Erythroblast (primary cell): Measurements from ENCODE around the gene TMEM116.

ENCODE experiments used
- GATA1 ChIP-seq: IDR thresholded peaks from 2 replicates; pipeline ENCODE4 v1.6.1; 2011; ENCODE audit warnings: low read depth, mild to moderate bottlenecking, control low read depth, low read length, moderate library complexity
- POLR2A ChIP-seq: IDR thresholded peaks from 2 replicates; pipeline ENCODE4 v1.6.1; 2011; ENCODE audit warnings: mild to moderate bottlenecking, low read length

GRCh38 chr12:111953455-111953854 is 59.5 kb downstream of the TMEM116 start:
- TF ChIP-seq POLR2A, result no peak
- TF ChIP-seq GATA1, result no peak
